ENCODE results near the gene NR2F1-AS1.

NR2F1-AS1 gene

DNA sequence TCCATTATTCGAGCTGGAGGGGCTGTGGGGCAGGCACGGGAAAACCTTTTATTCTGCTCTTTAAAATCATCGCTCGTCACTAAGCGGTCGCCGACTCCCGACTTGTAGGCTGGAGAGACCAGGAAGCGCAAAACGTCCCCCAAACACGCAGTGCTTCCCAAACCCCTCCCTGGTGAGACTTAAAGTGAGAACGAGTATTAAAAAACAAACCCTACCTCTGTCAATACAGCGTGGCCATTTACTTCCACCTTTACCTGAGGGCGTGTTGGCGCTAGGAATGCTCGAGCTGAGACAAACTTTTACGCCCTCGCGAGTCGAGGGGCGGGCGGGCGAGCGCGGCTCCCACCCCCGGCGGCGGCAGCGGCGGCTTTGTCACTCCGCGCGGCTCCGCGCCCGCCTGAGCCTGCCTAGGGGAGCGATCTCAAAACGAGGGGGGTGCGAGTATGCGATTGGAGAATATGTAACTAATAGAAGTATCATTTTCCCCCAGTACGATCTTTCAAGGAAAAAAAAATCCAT is at the start of gene NR2F1-AS1:
TSS of gene NR2F1-AS1 (minus strand) at position 293 of the 519 bp plus-strand sequence.
- peak within 1 kb of the TSS; percentile 51 for H3K27ac Mint-ChIP-seq
- DNase-seq (ENCODE audit: low spot score in 2 of 2) (no peak), ATAC-seq (ENCODE audit: low read depth) (peak; percentile 22)
- H3K27me3 Mint-ChIP-seq, result peaks cover 22% of the 10 kb centered on the region
- peak within 1 kb of the TSS; percentile 71 for H3K4me3 Mint-ChIP-seq
- H3K4me1 Mint-ChIP-seq, result peaks cover 12% of the 10 kb centered on the region
- H3K36me3 Mint-ChIP-seq, result no peaks in the 10 kb centered on the region
- no peaks in the 10 kb centered on the region for H3K9me3 Mint-ChIP-seq

- H3K27me3 Mint-ChIP-seq, result no peaks in the 10 kb centered on the region
- H3K9me3 Mint-ChIP-seq, result no peaks in the 10 kb centered on the region
- no peak overlapping the region for H3K4me3 Mint-ChIP-seq
- peaks cover 7% of the 10 kb centered on the region for H3K4me1 Mint-ChIP-seq
- peaks cover 12% of the 10 kb centered on the region for H3K36me3 Mint-ChIP-seq
- no peak for ATAC-seq (ENCODE audit: low read depth)
- DNase-seq (ENCODE audit: low spot score in 2 of 2), result no peak
- no peak overlapping the region for H3K27ac Mint-ChIP-seq
Observed at GRCh38 chr5:93626801-93627200, 45.8 kb upstream of the NR2F1-AS1 start.

DNA sequence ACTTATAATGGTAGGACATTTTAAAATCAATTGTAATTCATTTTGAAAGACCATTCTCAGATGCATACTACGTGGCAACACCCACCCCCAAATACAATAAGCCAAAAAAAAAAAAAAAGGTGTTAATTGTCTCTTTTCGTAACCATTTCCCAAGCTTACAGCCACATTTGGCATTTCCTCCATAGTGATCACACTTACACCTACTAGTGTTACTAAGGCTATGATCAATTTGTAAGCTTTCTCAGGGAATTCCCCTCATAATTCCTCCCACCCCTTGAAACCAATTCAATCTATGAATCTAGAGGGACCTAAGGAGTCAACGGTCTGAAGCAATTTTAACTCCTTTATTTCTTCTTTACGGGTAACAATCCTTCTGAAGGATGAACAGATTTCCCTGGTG is 42.1 kb upstream of the NR2F1-AS1 start:
- peaks cover 1% of the 10 kb centered on the region for H3K27me3 Mint-ChIP-seq
- peaks cover 15% of the 10 kb centered on the region for H3K4me1 Mint-ChIP-seq
- H3K4me3 Mint-ChIP-seq, result no peak overlapping the region
- peak overlapping the region; percentile 86 for H3K27ac Mint-ChIP-seq
- no peaks in the 10 kb centered on the region for H3K36me3 Mint-ChIP-seq
- H3K9me3 Mint-ChIP-seq, result no peaks in the 10 kb centered on the region
- no peak for DNase-seq (ENCODE audit: low spot score in 2 of 2)
- no peak for ATAC-seq (ENCODE audit: low read depth)

GRCh38 chr5:93622240-93622885 is 41.3 kb upstream of the NR2F1-AS1 start:
- peaks cover 1% of the 10 kb centered on the region for H3K27me3 Mint-ChIP-seq
- H3K9me3 Mint-ChIP-seq, result no peaks in the 10 kb centered on the region
- peaks cover 15% of the 10 kb centered on the region for H3K4me1 Mint-ChIP-seq
- H3K4me3 Mint-ChIP-seq, result peak overlapping the region; percentile 50
- H3K27ac Mint-ChIP-seq, result peak overlapping the region; percentile 86
- H3K36me3 Mint-ChIP-seq, result no peaks in the 10 kb centered on the region
- DNase-seq (ENCODE audit: low spot score in 2 of 2), result no peak
- ATAC-seq (ENCODE audit: low read depth), result peak; percentile 69

DNA sequence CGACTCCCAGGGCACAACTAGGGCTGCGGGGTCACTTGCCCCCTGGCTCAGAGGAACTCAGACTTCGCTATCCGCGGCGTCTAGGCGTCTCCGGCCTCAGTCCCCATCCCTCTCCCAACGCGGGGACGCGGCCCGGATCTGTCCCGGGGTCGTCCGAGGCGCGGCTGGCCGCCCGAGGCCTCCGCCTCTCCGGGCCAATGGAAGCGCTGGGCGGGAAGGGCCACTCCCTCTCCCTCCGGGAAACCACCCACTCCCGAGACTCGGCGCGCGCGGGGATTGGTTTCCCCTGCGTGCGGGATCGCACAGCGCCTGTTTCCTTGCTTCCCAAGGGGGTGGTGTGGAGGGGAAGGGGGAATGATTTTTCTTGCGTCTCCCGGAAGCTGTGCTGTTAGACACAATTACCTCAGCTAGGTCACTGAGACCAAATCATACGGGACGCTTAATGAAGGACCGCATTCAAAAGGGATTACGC is 40.3 kb upstream of the NR2F1-AS1 start:
- peak overlapping the region; percentile 70 for H3K4me3 Mint-ChIP-seq
- peaks cover 1% of the 10 kb centered on the region for H3K27me3 Mint-ChIP-seq
- peak overlapping the region; percentile 86 for H3K27ac Mint-ChIP-seq
- peaks cover 15% of the 10 kb centered on the region for H3K4me1 Mint-ChIP-seq
- no peak for ATAC-seq (ENCODE audit: low read depth)
- H3K36me3 Mint-ChIP-seq, result no peaks in the 10 kb centered on the region
- H3K9me3 Mint-ChIP-seq, result no peaks in the 10 kb centered on the region
- DNase-seq (ENCODE audit: low spot score in 2 of 2), result no peak

DNA sequence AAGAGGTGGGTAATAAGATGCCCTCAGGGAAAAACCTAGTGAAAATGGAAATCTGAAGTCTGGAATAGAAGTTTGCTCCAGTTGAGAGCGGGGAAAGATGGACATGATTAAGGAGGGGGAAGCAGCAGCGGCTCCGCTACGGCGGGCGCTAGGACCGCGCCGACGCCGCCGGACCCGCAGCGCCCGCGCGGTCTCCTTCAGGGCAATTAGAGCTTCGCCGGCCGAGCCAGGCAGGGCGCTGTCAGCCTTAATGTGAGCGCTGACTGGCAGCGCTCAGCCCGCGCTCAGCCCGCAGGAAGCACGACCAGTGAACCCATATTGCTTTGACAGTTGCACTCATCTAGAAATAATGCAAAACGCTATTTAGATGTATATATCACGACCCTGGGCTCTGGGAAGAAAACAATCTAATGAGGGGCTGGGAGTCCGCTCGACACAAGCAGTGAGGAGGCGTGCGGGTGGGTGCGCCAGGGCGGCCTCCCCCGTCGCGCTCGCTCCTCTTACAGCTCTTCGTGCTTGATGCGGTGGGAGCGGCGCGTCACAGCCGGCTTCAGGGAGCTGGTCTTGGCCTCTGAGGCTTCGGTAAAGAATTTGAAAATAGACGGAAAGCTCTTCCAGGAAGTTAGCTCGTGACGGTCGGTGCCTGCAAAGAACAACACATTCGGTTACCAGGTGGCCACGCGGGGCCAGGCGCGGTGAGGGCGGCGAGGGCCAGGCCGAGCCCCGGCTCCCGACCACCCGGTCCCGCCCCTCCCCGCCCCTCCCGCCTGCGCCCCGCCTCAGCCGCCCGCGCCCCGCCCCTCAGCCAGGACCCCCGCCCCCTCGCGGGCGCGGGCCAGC is 39.7 kb upstream of the NR2F1-AS1 start:
- H3K27ac Mint-ChIP-seq, result peak overlapping the region; percentile 90
- no peaks in the 10 kb centered on the region for H3K9me3 Mint-ChIP-seq
- H3K36me3 Mint-ChIP-seq, result no peaks in the 10 kb centered on the region
- H3K27me3 Mint-ChIP-seq, result peaks cover 1% of the 10 kb centered on the region
- peak; percentile 83 for ATAC-seq (ENCODE audit: low read depth)
- peak; percentile 40 to 51 for DNase-seq (ENCODE audit: low spot score in 2 of 2)
- peaks cover 15% of the 10 kb centered on the region for H3K4me1 Mint-ChIP-seq
- H3K4me3 Mint-ChIP-seq, result peak overlapping the region; percentile 92

- ATAC-seq (ENCODE audit: low read depth), result no peak
- Mint-ChIP-seq H3K27me3 (peaks cover 13% of the 10 kb centered on the region), H3K4me1 (peaks cover 10% of the 10 kb centered on the region)
Observed at GRCh38 chr5:93616538-93617174, 35.6 kb upstream of the NR2F1-AS1 start.

GRCh38 chr5:93612855-93613243 is 31.8 kb upstream of the NR2F1-AS1 start:
- peaks cover 5% of the 10 kb centered on the region for H3K9me3 Mint-ChIP-seq
- ATAC-seq (ENCODE audit: low read depth) (no peak), DNase-seq (ENCODE audit: low spot score in 2 of 2) (no peak)
- H3K27ac Mint-ChIP-seq, result no peak overlapping the region
- H3K36me3 Mint-ChIP-seq, result no peaks in the 10 kb centered on the region
- H3K4me3 Mint-ChIP-seq, result no peak overlapping the region
- peaks cover 25% of the 10 kb centered on the region for H3K27me3 Mint-ChIP-seq
- peaks cover 7% of the 10 kb centered on the region for H3K4me1 Mint-ChIP-seq

More at GRCh38 chr5:93616538-93617174, 35.6 kb upstream of the NR2F1-AS1 start:
- Mint-ChIP-seq H3K4me3 (no peak overlapping the region), H3K9me3 (no peaks in the 10 kb centered on the region), H3K27ac (no peak overlapping the region), H3K36me3 (no peaks in the 10 kb centered on the region)
- no peak for DNase-seq (ENCODE audit: low spot score in 2 of 2)

GRCh38 chr5:93611976-93612854 is 31.2 kb upstream of the NR2F1-AS1 start:
- Mint-ChIP-seq H3K27ac (peak overlapping the region; percentile 51), H3K27me3 (peaks cover 29% of the 10 kb centered on the region), H3K9me3 (peaks cover 5% of the 10 kb centered on the region), H3K36me3 (no peaks in the 10 kb centered on the region), H3K4me1 (peaks cover 10% of the 10 kb centered on the region), H3K4me3 (no peak overlapping the region)
- DNase-seq (ENCODE audit: low spot score in 2 of 2) (no peak), ATAC-seq (ENCODE audit: low read depth) (no peak)

DNA sequence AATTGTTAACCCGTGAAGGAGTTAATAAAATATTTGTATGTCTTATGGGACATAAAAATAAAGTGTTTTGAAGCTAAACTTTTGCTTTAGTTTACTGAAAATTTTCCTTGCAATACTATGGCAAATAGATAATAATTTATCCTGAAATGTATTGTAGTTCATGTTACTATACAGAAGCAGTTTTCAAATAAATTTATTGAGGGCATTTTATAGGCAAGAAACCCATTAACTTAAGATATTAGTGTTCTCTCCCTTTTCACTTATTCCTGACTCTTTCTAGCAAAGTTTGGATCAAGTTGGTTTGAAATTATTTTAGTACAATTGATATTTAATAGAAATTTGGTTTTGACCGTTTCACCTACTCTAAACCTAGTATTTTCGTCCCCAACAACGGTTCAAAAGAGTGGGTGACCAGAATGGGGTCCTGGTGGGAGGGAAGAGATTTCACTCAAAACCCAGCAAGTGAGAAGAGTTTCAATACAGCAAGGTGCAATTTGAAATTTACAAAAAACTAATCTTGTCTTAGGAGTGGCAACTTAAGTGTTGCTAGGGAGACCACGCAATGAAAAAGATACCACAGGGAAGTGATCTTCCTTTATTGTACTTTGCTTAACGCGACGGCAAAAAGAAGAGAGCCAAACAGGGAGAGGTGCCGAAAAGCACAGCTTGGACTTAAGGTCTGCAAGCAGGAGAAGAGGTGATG is 30.4 kb upstream of the NR2F1-AS1 start:
- no peaks in the 10 kb centered on the region for H3K36me3 Mint-ChIP-seq
- ATAC-seq (ENCODE audit: low read depth) (no peak), DNase-seq (ENCODE audit: low spot score in 2 of 2) (no peak)
- peak overlapping the region; percentile 51 for H3K27ac Mint-ChIP-seq
- H3K27me3 Mint-ChIP-seq, result peaks cover 31% of the 10 kb centered on the region
- H3K4me3 Mint-ChIP-seq, result no peak overlapping the region
- H3K9me3 Mint-ChIP-seq, result peaks cover 5% of the 10 kb centered on the region
- H3K4me1 Mint-ChIP-seq, result peaks cover 10% of the 10 kb centered on the region

GRCh38 chr5:93610581-93611272 is 29.7 kb upstream of the NR2F1-AS1 start:
- no peak for DNase-seq (ENCODE audit: low spot score in 2 of 2)
- H3K4me3 Mint-ChIP-seq, result no peak overlapping the region
- peaks cover 10% of the 10 kb centered on the region for H3K4me1 Mint-ChIP-seq
- H3K36me3 Mint-ChIP-seq, result no peaks in the 10 kb centered on the region
- ATAC-seq (ENCODE audit: low read depth), result no peak
- H3K27me3 Mint-ChIP-seq, result peaks cover 35% of the 10 kb centered on the region
- peaks cover 5% of the 10 kb centered on the region for H3K9me3 Mint-ChIP-seq
- no peak overlapping the region for H3K27ac Mint-ChIP-seq

DNA sequence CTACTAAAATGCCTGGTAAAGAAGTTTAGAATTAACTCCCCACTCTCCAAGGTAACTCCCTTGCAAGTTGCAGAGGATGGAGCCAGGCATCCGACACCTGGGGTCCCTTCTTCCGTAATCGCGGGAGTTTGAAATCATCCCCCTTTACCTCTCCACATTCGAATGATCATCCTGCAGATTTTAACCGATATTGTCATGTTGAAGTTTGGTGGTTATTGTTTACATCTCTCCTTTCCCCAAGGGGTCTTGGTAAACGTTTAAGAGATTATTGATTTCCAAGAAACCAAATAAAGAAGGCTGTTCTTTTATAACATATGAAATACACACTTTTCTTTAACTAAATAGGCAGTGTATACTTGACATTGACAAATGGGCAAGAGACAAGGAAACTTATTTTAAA is 28.7 kb upstream of the NR2F1-AS1 start:
- Mint-ChIP-seq H3K27me3 (peaks cover 38% of the 10 kb centered on the region), H3K4me3 (no peak overlapping the region)

More for the DNA sequence above, 28.7 kb upstream of the NR2F1-AS1 start:
- no peak for DNase-seq (ENCODE audit: low spot score in 2 of 2)
- Mint-ChIP-seq H3K4me1 (peaks cover 10% of the 10 kb centered on the region), H3K9me3 (peaks cover 5% of the 10 kb centered on the region), H3K36me3 (no peaks in the 10 kb centered on the region), H3K27ac (no peak overlapping the region)
- ATAC-seq (ENCODE audit: low read depth), result no peak

Data from memory B cell (primary cell).